Duodenal mucosa (tissue), 2 donors: Measurements from ENCODE around the gene EPC1.
"Not testable (repeated sequence)": the region's sequence is repeated elsewhere in the genome, so short reads cannot be mapped to it uniquely, and the experiment has no call there.

ENCODE experiments used
- H3K27ac ChIP-seq: one replicate; pipeline ENCODE4 v1.7.0; 2013; ENCODE audit warnings: low read depth, low read length
- H3K27me3 ChIP-seq, 2 donors: one replicate each; pipeline ENCODE4 v1.7.0; 2013; ENCODE audit warnings: low read length in 2 of 2, control low read depth in 1 of 2; ENCODE audit not compliant: insufficient read depth in 2 of 2, control insufficient read depth in 1 of 2
- H3K36me3 ChIP-seq, 2 donors: one replicate each; pipeline ENCODE4 v1.7.0; 2013; ENCODE audit warnings: low read length in 2 of 2, control low read depth in 1 of 2; ENCODE audit not compliant: insufficient read depth in 2 of 2, control insufficient read depth in 1 of 2
- H3K4me1 ChIP-seq, 2 donors: one replicate each; pipeline ENCODE4 v1.7.0; 2013; ENCODE audit warnings: low read length in 2 of 2, control low read depth in 1 of 2; ENCODE audit not compliant: insufficient read depth in 2 of 2, control insufficient read depth in 1 of 2
- H3K4me3 ChIP-seq, 2 donors: one replicate each; pipeline ENCODE4 v1.7.0; 2013; ENCODE audit warnings: low read length in 2 of 2, low read depth in 1 of 2
- H3K9ac ChIP-seq, 2 donors: one replicate each; pipeline ENCODE4 v1.7.0; 2013; ENCODE audit warnings: low read length in 2 of 2, low read depth in 1 of 2
- H3K9me3 ChIP-seq, 2 donors: one replicate each; pipeline ENCODE4 v1.7.0; 2013; ENCODE audit warnings: low read length in 2 of 2, control low read depth in 1 of 2; ENCODE audit not compliant: control insufficient read depth in 1 of 2

EPC1 gene

GRCh38 chr10:32265756-32266155, 81.2 kb downstream of the EPC1 start:
- H3K9ac ChIP-seq = no peak overlapping the region
- no peaks in the 10 kb centered on the region for H3K27me3 ChIP-seq
- H3K36me3 ChIP-seq = peaks cover 17 to 34% of the 10 kb centered on the region in 2 donors
- H3K9me3 ChIP-seq = no peaks in the 10 kb centered on the region
- no peak overlapping the region for H3K27ac ChIP-seq
- no peaks in the 10 kb centered on the region for H3K4me1 ChIP-seq
- H3K4me3 ChIP-seq = no peak overlapping the region

GRCh38 chr10:32263300-32263699, 83.7 kb downstream of the EPC1 start:
- Histone ChIP-seq H3K27me3 (no peaks in the 10 kb centered on the region), H3K9ac (no peak overlapping the region), H3K36me3 (peaks cover 8 to 11% of the 10 kb centered on the region in 2 donors), H3K27ac (no peak overlapping the region), H3K4me1 (no peaks in the 10 kb centered on the region), H3K9me3 (no peaks in the 10 kb centered on the region), H3K4me3 (no peak overlapping the region)

GRCh38 chr10:32259551-32259950, 87.4 kb downstream of the EPC1 start:
- H3K4me1 ChIP-seq = no peaks in the 10 kb centered on the region
- H3K27me3 ChIP-seq = no peaks in the 10 kb centered on the region
- H3K36me3 ChIP-seq = no peaks in the 10 kb centered on the region
- no peak overlapping the region for H3K4me3 ChIP-seq
- no peak overlapping the region for H3K27ac ChIP-seq
- no peaks in the 10 kb centered on the region for H3K9me3 ChIP-seq
- H3K9ac ChIP-seq = no peak overlapping the region

- Histone ChIP-seq H3K4me1 (no peaks in the 10 kb centered on the region), H3K9me3 (no peaks in the 10 kb centered on the region), H3K27me3 (no peaks in the 10 kb centered on the region), H3K27ac (no peak overlapping the region), H3K9ac (no peak overlapping the region), H3K36me3 (no peaks in the 10 kb centered on the region), H3K4me3 (peak overlapping the region in 1 of 2 donors; percentile 7)
Observed at GRCh38 chr10:32256613-32257437, 90.1 kb downstream of the EPC1 start.

GRCh38 chr10:32253821-32254220, 93.1 kb downstream of the EPC1 start:
- H3K9ac ChIP-seq = no peak overlapping the region
- no peak overlapping the region for H3K27ac ChIP-seq
- H3K4me1 ChIP-seq = no peaks in the 10 kb centered on the region
- H3K9me3 ChIP-seq = no peaks in the 10 kb centered on the region
- no peak overlapping the region for H3K4me3 ChIP-seq
- no peaks in the 10 kb centered on the region for H3K27me3 ChIP-seq
- H3K36me3 ChIP-seq = no peaks in the 10 kb centered on the region

- Histone ChIP-seq H3K4me3 (no peak overlapping the region), H3K27ac (no peak overlapping the region), H3K27me3 (no peaks in the 10 kb centered on the region), H3K9ac (no peak overlapping the region), H3K4me1 (no peaks in the 10 kb centered on the region), H3K9me3 (no peaks in the 10 kb centered on the region), H3K36me3 (no peaks in the 10 kb centered on the region)
Observed at GRCh38 chr10:32253276-32253675, 93.7 kb downstream of the EPC1 start.

- not testable (repeated sequence) for H3K4me1 ChIP-seq, H3K27me3 ChIP-seq, H3K36me3 ChIP-seq, H3K4me3 ChIP-seq, H3K9me3 ChIP-seq, H3K27ac ChIP-seq, H3K9ac ChIP-seq
Observed at GRCh38 chr10:32250489-32250888, 96.5 kb downstream of the EPC1 start.

GRCh38 chr10:32246685-32247084, 100.3 kb downstream of the EPC1 start:
- Histone ChIP-seq H3K27me3 (no peaks in the 10 kb centered on the region), H3K9me3 (no peaks in the 10 kb centered on the region), H3K9ac (no peak overlapping the region), H3K4me1 (peaks cover 0 to 4% of the 10 kb centered on the region in 2 donors), H3K27ac (no peak overlapping the region), H3K4me3 (no peak overlapping the region), H3K36me3 (no peaks in the 10 kb centered on the region)

GRCh38 chr10:32245760-32246159, 101.2 kb downstream of the EPC1 start:
- Histone ChIP-seq H3K27me3 (no peaks in the 10 kb centered on the region), H3K4me3 (no peak overlapping the region), H3K9ac (no peak overlapping the region), H3K4me1 (peaks cover 0 to 4% of the 10 kb centered on the region in 2 donors), H3K36me3 (no peaks in the 10 kb centered on the region), H3K9me3 (no peaks in the 10 kb centered on the region), H3K27ac (no peak overlapping the region)

GRCh38 chr10:32244421-32245207, 102.3 kb downstream of the EPC1 start:
- Histone ChIP-seq H3K9ac (no peak overlapping the region), H3K4me3 (no peak overlapping the region), H3K27ac (no peak overlapping the region), H3K9me3 (no peaks in the 10 kb centered on the region), H3K36me3 (no peaks in the 10 kb centered on the region), H3K4me1 (peaks cover 0 to 4% of the 10 kb centered on the region in 2 donors), H3K27me3 (no peaks in the 10 kb centered on the region)
